Measurements from ENCODE around the gene ERP44. TPM values are rescaled to one million over a fixed set of nuclear protein-coding genes. Genes with fewer than 3 reads are reported as not detected.

The ERP44 gene
- total and polyA plus RNA-seq, 3 donors from 2014 or later = 14.6 to 18.3 (median 17.8) TPM

GRCh38 chr9:100125236-100125635, 26.4 kb upstream of the ERP44 start:
- Histone ChIP-seq H3K27ac (no peak overlapping the region), H3K36me3 (ENCODE audit: low read depth, missing control alignments) (no peaks in the 10 kb centered on the region), H3K4me1 (no peaks in the 10 kb centered on the region), H3K27me3 (no peaks in the 10 kb centered on the region), H3K9me3 (no peaks in the 10 kb centered on the region), H3K4me3 (no peak overlapping the region)
- WGBS, 2 donors = 92 to 93% methylated on average over 2 of the region's 2 CpGs
- DNase-seq = no peak
- intact Hi-C loops (cut with DNase I; ENCODE audit: low total_unique reads) = no loop called here
- TF ChIP-seq POLR2A (IDR thresholded peaks at IDR 0.05) (no peak), CTCF (IDR thresholded peaks at IDR 0.05) (no peak)

GRCh38 chr9:100120286-100120685, 21.5 kb upstream of the ERP44 start:
- H3K27ac ChIP-seq = no peak overlapping the region
- no peak overlapping the region for H3K4me3 ChIP-seq
- H3K36me3 ChIP-seq (ENCODE audit: low read depth, missing control alignments) = no peaks in the 10 kb centered on the region
- intact Hi-C loops (cut with DNase I; ENCODE audit: low total_unique reads) = no loop called here
- H3K4me1 ChIP-seq = no peaks in the 10 kb centered on the region
- no peaks in the 10 kb centered on the region for H3K27me3 ChIP-seq
- TF ChIP-seq CTCF (IDR thresholded peaks at IDR 0.05) = no peak
- TF ChIP-seq POLR2A (IDR thresholded peaks at IDR 0.05) = no peak
- 91 to 96% methylated on average over 2 of the region's 2 CpGs for WGBS, 2 donors
- no peaks in the 10 kb centered on the region for H3K9me3 ChIP-seq
- DNase-seq = no peak

GRCh38 chr9:100117316-100117715, 18.5 kb upstream of the ERP44 start:
- WGBS, 2 donors = 63 to 78% methylated on average over 6 to 25 of the region's 25 CpGs
- intact Hi-C loops (cut with DNase I; ENCODE audit: low total_unique reads) = no loop called here
- Histone ChIP-seq H3K9me3 (no peaks in the 10 kb centered on the region), H3K27ac (no peak overlapping the region), H3K27me3 (no peaks in the 10 kb centered on the region), H3K4me1 (no peaks in the 10 kb centered on the region), H3K4me3 (no peak overlapping the region), H3K36me3 (ENCODE audit: low read depth, missing control alignments) (no peaks in the 10 kb centered on the region)
- no peak for DNase-seq
- TF ChIP-seq CTCF (IDR thresholded peaks at IDR 0.05) (no peak), POLR2A (IDR thresholded peaks at IDR 0.05) (no peak)

- Histone ChIP-seq H3K27ac (no peak overlapping the region), H3K4me1 (peaks cover 5% of the 10 kb centered on the region), H3K36me3 (ENCODE audit: low read depth, missing control alignments) (no peaks in the 10 kb centered on the region), H3K9me3 (no peaks in the 10 kb centered on the region), H3K27me3 (no peaks in the 10 kb centered on the region), H3K4me3 (no peak overlapping the region)
- TF ChIP-seq CTCF (IDR thresholded peaks at IDR 0.05) (no peak), POLR2A (IDR thresholded peaks at IDR 0.05) (no peak)
- WGBS, 2 donors = 67 to 92% methylated on average over 2 of the region's 2 CpGs
- DNase-seq = no peak
- intact Hi-C loops (cut with DNase I; ENCODE audit: low total_unique reads) = no loop called here
Measured at GRCh38 chr9:100112677-100113336, 14.0 kb upstream of the ERP44 start.

GRCh38 chr9:100111235-100111634, 12.4 kb upstream of the ERP44 start:
- H3K4me3 ChIP-seq = no peak overlapping the region
- H3K27me3 ChIP-seq = no peaks in the 10 kb centered on the region
- DNase-seq = peak; percentile 77
- no peaks in the 10 kb centered on the region for H3K36me3 ChIP-seq (ENCODE audit: low read depth, missing control alignments)
- H3K9me3 ChIP-seq = no peaks in the 10 kb centered on the region
- WGBS, 2 donors = 45 to 76% methylated on average over 4 of the region's 4 CpGs
- no peak overlapping the region for H3K27ac ChIP-seq
- intact Hi-C loops (cut with DNase I; ENCODE audit: low total_unique reads) = no loop called here
- TF ChIP-seq CTCF (IDR thresholded peaks at IDR 0.05) = no peak
- no peak for TF ChIP-seq POLR2A (IDR thresholded peaks at IDR 0.05)
- H3K4me1 ChIP-seq = peaks cover 5% of the 10 kb centered on the region
